K562 (cell line): Measurements from ENCODE around the gene MPND. TPM values are rescaled to one million over a fixed set of nuclear protein-coding genes. Genes with fewer than 3 reads are reported as not detected.

Experiments used
- DIDO1 ChIP-seq: fragments of 450-650 bp; IDR thresholded peaks from 2 replicates; pipeline ENCODE4 v1.6.1; 2016; ENCODE audit warnings: low read depth, missing biosample characterization, missing genetic modification characterization
- MCM2 ChIP-seq: fragments of 450-650 bp; IDR thresholded peaks from 2 replicates; pipeline ENCODE4 v1.6.1; 2017; ENCODE audit warnings: low read depth, mild to moderate bottlenecking
- NCOA2 ChIP-seq, 2 experiments: fragments of 450-650 bp; IDR thresholded peaks; 2 replicates each; pipeline ENCODE4 v1.6.1; 2018; ENCODE audit warnings: mild to moderate bottlenecking in 2 of 2, moderate library complexity in 1 of 2; ENCODE audit not compliant: partially characterized antibody in 2 of 2
- POLR2A ChIP-seq: fragments of 450-650 bp; conservative IDR thresholded peaks from 2 replicates; pipeline ENCODE4 v1.6.1; 2016
- RBM22 ChIP-seq: fragments of 200-400 bp; formaldehyde crosslinking; IDR thresholded peaks from 2 replicates; pipeline ENCODE4 v1.6.1; 2018; ENCODE audit warnings: low read length, low read depth; ENCODE audit not compliant: poor library complexity, severe bottlenecking
- STAT5B ChIP-seq: fragments of 250-450 bp; sonication (Bioruptor Pico); IDR thresholded peaks from 2 replicates; pipeline ENCODE4 v1.8.0; 2021; ENCODE audit warnings: mild to moderate bottlenecking, inconsistent platforms
- TOE1 ChIP-seq, 2 experiments: fragments of 450-650 bp in 1 of 2; sonication (generic) in 1 of 2; formaldehyde crosslinking in 1 of 2; IDR thresholded peaks; 2 replicates each; pipeline versions ENCODE4 v1.7.1 to v1.8.0; 2016 to 2022; ENCODE audit warnings: borderline replicate concordance in 2 of 2, mild to moderate bottlenecking in 2 of 2, antibody characterized with exemption in 1 of 2, inconsistent platforms in 1 of 2, low read depth in 1 of 2, missing genetic modification reagents in 1 of 2, moderate library complexity in 1 of 2
- ZNF668 ChIP-seq: fragments of 250-450 bp; sonication (Bioruptor Pico); IDR thresholded peaks from 2 replicates; pipeline ENCODE4 v1.8.0; 2022; ENCODE audit warnings: mild to moderate bottlenecking, inconsistent platforms
- polyA plus RNA-seq, 8 experiments: library from polyadenylated mRNA; depleted of rRNA in 4 of 8; stranded (reverse) in 5 of 8; unstranded in 3 of 8; fragments of >200 nt; fragmentation: Nextera tagmentation in 2 of 8; fragmentation: Illumina TruSeq in 1 of 8; extraction: Ambion mirVana in 2 of 8; extraction: Trizol in 1 of 8; gene quantifications; 2 replicates each; pipeline versions ENCODE4 v1.2.1 to v1.2.3, GENCODE V29; 2011 to 2014; ENCODE audit warnings: inconsistent platforms in 1 of 8, missing spikeins in 1 of 8
- total RNA-seq, 7 experiments: library from RNA; depleted of rRNA in 6 of 7; stranded (reverse); fragments of >200 nt in 6 of 7; fragmentation: Illumina TruSeq in 2 of 7; extraction: Trizol in 2 of 7; gene quantifications; 2 replicates each; pipeline versions ENCODE4 v1.2.1 to v1.2.3, GENCODE V29; 2011 to 2021; ENCODE audit warnings: low replicate concordance in 1 of 7
- TF ChIP-seq, protein P1 (sequence below): fragments of 450-650 bp; IDR thresholded peaks from 2 replicates; pipeline ENCODE4 v1.7.1; 2018; ENCODE audit warnings: mild to moderate bottlenecking, low read depth; ENCODE audit not compliant: partially characterized antibody
- TF ChIP-seq, protein P2 (sequence below): sonication (generic); formaldehyde crosslinking; IDR thresholded peaks from 2 replicates; pipeline ENCODE4 v1.8.1; 2023; ENCODE audit warnings: mild to moderate bottlenecking, missing genetic modification reagents
- TF ChIP-seq, protein P3 (sequence below): fragments of 250-450 bp; sonication (Bioruptor Pico); IDR thresholded peaks from 2 replicates; pipeline ENCODE4 v1.4.0; 2020
- TF ChIP-seq, protein P4 (sequence below): fragments of 150-350 bp; IDR thresholded peaks from 2 replicates; pipeline ENCODE4 v1.6.1; 2014; ENCODE audit warnings: low read depth, mild to moderate bottlenecking, low read length, borderline replicate concordance

MPND gene
- total and polyA plus RNA-seq, 9 of the 15 experiments (the other 6 are each of a cell fraction or from before 2014, with no cell fraction given), result 0.25 to 14.0 (median 3.9) TPM

DNA sequence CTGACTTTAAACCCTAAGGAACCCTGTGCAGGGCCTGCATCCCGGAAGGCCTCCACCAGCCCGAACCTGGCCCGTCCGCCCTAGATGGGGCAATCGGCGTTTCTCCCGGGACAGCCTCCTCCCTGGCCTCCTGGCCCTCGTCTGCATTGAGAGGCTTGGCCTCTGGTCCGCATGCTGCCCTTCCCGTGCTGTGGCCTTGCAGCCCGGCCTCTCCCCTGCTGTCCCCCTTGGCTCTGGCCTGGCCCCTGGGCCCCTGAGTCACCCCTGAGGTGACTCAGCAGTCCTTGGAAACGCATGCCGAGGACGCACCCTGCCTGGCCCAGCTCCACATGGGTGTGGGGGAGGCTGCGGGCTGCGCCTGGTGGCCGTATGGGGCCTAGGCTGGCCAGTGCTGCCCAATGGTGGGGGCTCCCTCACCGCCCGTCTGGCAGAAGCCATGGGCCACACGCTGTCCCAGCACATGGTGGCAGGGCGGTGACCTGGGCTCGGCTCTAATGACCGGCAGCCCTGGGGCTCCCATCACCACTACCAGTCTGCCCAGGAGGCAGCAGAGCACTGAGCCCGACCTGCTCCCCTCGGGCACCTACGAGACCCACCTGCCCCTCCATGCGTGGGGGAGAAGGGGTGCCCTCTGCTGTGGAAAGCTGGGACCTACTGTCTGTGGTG is 31.3 kb downstream of the MPND start (continued):
- TF ChIP-seq, protein P1, sequence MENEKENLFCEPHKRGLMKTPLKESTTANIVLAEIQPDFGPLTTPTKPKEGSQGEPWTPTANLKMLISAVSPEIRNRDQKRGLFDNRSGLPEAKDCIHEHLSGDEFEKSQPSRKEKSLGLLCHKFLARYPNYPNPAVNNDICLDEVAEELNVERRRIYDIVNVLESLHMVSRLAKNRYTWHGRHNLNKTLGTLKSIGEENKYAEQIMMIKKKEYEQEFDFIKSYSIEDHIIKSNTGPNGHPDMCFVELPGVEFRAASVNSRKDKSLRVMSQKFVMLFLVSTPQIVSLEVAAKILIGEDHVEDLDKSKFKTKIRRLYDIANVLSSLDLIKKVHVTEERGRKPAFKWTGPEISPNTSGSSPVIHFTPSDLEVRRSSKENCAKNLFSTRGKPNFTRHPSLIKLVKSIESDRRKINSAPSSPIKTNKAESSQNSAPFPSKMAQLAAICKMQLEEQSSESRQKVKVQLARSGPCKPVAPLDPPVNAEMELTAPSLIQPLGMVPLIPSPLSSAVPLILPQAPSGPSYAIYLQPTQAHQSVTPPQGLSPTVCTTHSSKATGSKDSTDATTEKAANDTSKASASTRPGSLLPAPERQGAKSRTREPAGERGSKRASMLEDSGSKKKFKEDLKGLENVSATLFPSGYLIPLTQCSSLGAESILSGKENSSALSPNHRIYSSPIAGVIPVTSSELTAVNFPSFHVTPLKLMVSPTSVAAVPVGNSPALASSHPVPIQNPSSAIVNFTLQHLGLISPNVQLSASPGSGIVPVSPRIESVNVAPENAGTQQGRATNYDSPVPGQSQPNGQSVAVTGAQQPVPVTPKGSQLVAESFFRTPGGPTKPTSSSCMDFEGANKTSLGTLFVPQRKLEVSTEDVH, result no peak
- TF ChIP-seq RBM22, result peak; percentile 63
- TF ChIP-seq TOE1 (IDR thresholded peaks at IDR 0.05; ENCODE audit: borderline replicate concordance), result peak; percentile 82
- peak; percentile 88; the same call in 1 of the 2 replicates for TF ChIP-seq TOE1 (CRISPR knock-in tag; IDR thresholded peaks at IDR 0.05; ENCODE audit: borderline replicate concordance, low read depth)
- no peak for TF ChIP-seq STAT5B (CRISPR knock-in tag)
- TF ChIP-seq, protein P2, sequence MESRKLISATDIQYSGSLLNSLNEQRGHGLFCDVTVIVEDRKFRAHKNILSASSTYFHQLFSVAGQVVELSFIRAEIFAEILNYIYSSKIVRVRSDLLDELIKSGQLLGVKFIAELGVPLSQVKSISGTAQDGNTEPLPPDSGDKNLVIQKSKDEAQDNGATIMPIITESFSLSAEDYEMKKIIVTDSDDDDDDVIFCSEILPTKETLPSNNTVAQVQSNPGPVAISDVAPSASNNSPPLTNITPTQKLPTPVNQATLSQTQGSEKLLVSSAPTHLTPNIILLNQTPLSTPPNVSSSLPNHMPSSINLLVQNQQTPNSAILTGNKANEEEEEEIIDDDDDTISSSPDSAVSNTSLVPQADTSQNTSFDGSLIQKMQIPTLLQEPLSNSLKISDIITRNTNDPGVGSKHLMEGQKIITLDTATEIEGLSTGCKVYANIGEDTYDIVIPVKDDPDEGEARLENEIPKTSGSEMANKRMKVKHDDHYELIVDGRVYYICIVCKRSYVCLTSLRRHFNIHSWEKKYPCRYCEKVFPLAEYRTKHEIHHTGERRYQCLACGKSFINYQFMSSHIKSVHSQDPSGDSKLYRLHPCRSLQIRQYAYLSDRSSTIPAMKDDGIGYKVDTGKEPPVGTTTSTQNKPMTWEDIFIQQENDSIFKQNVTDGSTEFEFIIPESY (CRISPR knock-in tag), result peak; percentile 92
- TF ChIP-seq, protein P3, sequence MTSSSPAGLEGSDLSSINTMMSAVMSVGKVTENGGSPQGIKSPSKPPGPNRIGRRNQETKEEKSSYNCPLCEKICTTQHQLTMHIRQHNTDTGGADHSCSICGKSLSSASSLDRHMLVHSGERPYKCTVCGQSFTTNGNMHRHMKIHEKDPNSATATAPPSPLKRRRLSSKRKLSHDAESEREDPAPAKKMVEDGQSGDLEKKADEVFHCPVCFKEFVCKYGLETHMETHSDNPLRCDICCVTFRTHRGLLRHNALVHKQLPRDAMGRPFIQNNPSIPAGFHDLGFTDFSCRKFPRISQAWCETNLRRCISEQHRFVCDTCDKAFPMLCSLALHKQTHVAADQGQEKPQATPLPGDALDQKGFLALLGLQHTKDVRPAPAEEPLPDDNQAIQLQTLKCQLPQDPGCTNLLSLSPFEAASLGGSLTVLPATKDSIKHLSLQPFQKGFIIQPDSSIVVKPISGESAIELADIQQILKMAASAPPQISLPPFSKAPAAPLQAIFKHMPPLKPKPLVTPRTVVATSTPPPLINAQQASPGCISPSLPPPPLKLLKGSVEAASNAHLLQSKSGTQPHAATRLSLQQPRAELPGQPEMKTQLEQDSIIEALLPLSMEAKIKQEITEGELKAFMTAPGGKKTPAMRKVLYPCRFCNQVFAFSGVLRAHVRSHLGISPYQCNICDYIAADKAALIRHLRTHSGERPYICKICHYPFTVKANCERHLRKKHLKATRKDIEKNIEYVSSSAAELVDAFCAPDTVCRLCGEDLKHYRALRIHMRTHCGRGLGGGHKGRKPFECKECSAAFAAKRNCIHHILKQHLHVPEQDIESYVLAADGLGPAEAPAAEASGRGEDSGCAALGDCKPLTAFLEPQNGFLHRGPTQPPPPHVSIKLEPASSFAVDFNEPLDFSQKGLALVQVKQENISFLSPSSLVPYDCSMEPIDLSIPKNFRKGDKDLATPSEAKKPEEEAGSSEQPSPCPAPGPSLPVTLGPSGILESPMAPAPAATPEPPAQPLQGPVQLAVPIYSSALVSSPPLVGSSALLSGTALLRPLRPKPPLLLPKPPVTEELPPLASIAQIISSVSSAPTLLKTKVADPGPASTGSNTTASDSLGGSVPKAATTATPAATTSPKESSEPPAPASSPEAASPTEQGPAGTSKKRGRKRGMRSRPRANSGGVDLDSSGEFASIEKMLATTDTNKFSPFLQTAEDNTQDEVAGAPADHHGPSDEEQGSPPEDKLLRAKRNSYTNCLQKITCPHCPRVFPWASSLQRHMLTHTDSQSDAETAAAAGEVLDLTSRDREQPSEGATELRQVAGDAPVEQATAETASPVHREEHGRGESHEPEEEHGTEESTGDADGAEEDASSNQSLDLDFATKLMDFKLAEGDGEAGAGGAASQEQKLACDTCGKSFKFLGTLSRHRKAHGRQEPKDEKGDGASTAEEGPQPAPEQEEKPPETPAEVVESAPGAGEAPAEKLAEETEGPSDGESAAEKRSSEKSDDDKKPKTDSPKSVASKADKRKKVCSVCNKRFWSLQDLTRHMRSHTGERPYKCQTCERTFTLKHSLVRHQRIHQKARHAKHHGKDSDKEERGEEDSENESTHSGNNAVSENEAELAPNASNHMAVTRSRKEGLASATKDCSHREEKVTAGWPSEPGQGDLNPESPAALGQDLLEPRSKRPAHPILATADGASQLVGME (CRISPR knock-in tag), result no peak; the same call in 1 of the 2 replicates
- TF ChIP-seq MCM2, result no peak
- TF ChIP-seq POLR2A, result peak; percentile 65
- peak; percentile 86 for TF ChIP-seq ZNF668
- no peak for TF ChIP-seq DIDO1 (tag)
- TF ChIP-seq NCOA2 (IDR thresholded peaks at IDR 0.05; ENCODE audit: partially characterized antibody in 2 of 2), result no peak
- TF ChIP-seq, protein P4, sequence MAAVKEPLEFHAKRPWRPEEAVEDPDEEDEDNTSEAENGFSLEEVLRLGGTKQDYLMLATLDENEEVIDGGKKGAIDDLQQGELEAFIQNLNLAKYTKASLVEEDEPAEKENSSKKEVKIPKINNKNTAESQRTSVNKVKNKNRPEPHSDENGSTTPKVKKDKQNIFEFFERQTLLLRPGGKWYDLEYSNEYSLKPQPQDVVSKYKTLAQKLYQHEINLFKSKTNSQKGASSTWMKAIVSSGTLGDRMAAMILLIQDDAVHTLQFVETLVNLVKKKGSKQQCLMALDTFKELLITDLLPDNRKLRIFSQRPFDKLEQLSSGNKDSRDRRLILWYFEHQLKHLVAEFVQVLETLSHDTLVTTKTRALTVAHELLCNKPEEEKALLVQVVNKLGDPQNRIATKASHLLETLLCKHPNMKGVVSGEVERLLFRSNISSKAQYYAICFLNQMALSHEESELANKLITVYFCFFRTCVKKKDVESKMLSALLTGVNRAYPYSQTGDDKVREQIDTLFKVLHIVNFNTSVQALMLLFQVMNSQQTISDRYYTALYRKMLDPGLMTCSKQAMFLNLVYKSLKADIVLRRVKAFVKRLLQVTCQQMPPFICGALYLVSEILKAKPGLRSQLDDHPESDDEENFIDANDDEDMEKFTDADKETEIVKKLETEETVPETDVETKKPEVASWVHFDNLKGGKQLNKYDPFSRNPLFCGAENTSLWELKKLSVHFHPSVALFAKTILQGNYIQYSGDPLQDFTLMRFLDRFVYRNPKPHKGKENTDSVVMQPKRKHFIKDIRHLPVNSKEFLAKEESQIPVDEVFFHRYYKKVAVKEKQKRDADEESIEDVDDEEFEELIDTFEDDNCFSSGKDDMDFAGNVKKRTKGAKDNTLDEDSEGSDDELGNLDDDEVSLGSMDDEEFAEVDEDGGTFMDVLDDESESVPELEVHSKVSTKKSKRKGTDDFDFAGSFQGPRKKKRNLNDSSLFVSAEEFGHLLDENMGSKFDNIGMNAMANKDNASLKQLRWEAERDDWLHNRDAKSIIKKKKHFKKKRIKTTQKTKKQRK, result no peak
